Lung (tissue), 12 donors: ENCODE data around the gene RAD51D. TPM values are rescaled to one million over a fixed set of nuclear protein-coding genes. Genes with fewer than 3 reads are reported as not detected.

Experiments
- ATAC-seq: fragments of 200-7000 bp; cut with Tn5 transposase; one replicate; pipeline ENCODE4 v1.9.1; 2020; ENCODE audit warnings: moderate number of reproducible peaks; ENCODE audit not compliant: insufficient read depth, low FRiP score
- DNase-seq, 3 donors: peaks; one replicate each; pipeline ENCODE4 v3.0.0-alpha.2; 2013 to 2017
- H3K27ac ChIP-seq, 2 donors: one replicate each; pipeline ENCODE4 v1.5.1; 2013; ENCODE audit warnings: mild to moderate bottlenecking in 2 of 2, moderate library complexity in 2 of 2, control low read depth in 1 of 2, inconsistent platforms in 1 of 2, low read depth in 1 of 2, low read length in 1 of 2
- H3K27me3 ChIP-seq, 3 donors: one replicate each; pipeline ENCODE4 v1.5.1; 2013; ENCODE audit warnings: low read length in 2 of 3; ENCODE audit not compliant: control insufficient read depth in 3 of 3, insufficient read depth in 3 of 3
- H3K36me3 ChIP-seq, 4 donors: one replicate each; pipeline ENCODE4 v1.5.1; 2013; ENCODE audit warnings: low read length in 4 of 4, mild to moderate bottlenecking in 1 of 4, moderate library complexity in 1 of 4; ENCODE audit not compliant: control insufficient read depth in 4 of 4, insufficient read depth in 4 of 4
- H3K4me1 ChIP-seq, 5 donors: one replicate each; pipeline ENCODE4 v1.5.1; 2013; ENCODE audit warnings: low read length in 5 of 5, mild to moderate bottlenecking in 2 of 5, moderate library complexity in 1 of 5; ENCODE audit not compliant: control insufficient read depth in 5 of 5, insufficient read depth in 5 of 5
- H3K4me3 ChIP-seq: one replicate; pipeline ENCODE4 v1.5.1; 2013; ENCODE audit warnings: mild to moderate bottlenecking, control low read depth, moderate library complexity
- H3K9ac ChIP-seq, 2 donors: one replicate each; pipeline ENCODE4 v1.5.1; 2013; ENCODE audit warnings: low read length in 2 of 2, control low read depth in 1 of 2; ENCODE audit not compliant: insufficient read depth in 1 of 2
- H3K9me3 ChIP-seq, 4 donors: one replicate each; pipeline ENCODE4 v1.5.1; 2013; ENCODE audit warnings: low read length in 3 of 4, mild to moderate bottlenecking in 1 of 4, moderate library complexity in 1 of 4; ENCODE audit not compliant: control insufficient read depth in 4 of 4, insufficient read depth in 3 of 4
- CTCF ChIP-seq: IDR thresholded peaks from 2 replicates; pipeline ENCODE4 v1.5.1; 2012; ENCODE audit warnings: mild to moderate bottlenecking; ENCODE audit errors: control extremely low read depth, extremely low read depth
- WGBS, 2 donors: extraction: QIAGEN DNeasy Blood & Tissue Kit; methylation state at CpG; one replicate each; pipeline ENCODE4 v1.1.7; 2013; 5-methylcytosine and 5-hydroxymethylcytosine counted together
- polyA plus RNA-seq, 2 donors: library from polyadenylated mRNA; stranded (reverse); fragments of 200-250 nt; gene quantifications; one replicate each; pipeline ENCODE4 v1.2.1, GENCODE V29; 2013
- total RNA-seq, 2 donors: library from RNA; depleted of rRNA in 1 of 2; stranded (reverse); fragments of >200 nt in 1 of 2; gene quantifications; one replicate each; pipeline ENCODE4 v1.2.1, GENCODE V29; 2014 to 2021
- donor health status: control.
- donor health status: control.
- donor health status: Bipolar disorder and iron deficiency.
- donor health status: healthy.
- donor health status: DM: yes; HTN: yes; CAD: no.

RAD51D gene
- total and polyA plus RNA-seq, 4 donors: 5.0 to 17.4 (median 8.9) TPM

GRCh38 chr17:35149941-35150340 is 30.3 kb upstream of the RAD51D start:
- H3K27ac ChIP-seq: no peak overlapping the region
- no peak overlapping the region for H3K9ac ChIP-seq
- TF ChIP-seq CTCF: no peak
- peaks cover 0 to 6% (median 3%) of the 10 kb centered on the region in 3 donors for H3K27me3 ChIP-seq
- H3K36me3 ChIP-seq: peaks cover 0 to 3% (median 0%) of the 10 kb centered on the region in 4 donors
- whole genome bisulfite sequencing, 2 donors: 94 to 96% methylated on average over 11 of the region's 11 CpGs
- peaks cover 0 to 17% (median 3%) of the 10 kb centered on the region in 5 donors for H3K4me1 ChIP-seq
- no peak overlapping the region for H3K4me3 ChIP-seq
- H3K9me3 ChIP-seq: no peaks in the 10 kb centered on the region
- ATAC-seq (no peak), DNase-seq (no peak)

- no peak for TF ChIP-seq CTCF
- H3K27ac ChIP-seq: peak overlapping the region in 1 of 2 donors; percentile 94
- H3K27me3 ChIP-seq: peaks cover 0 to 7% (median 3%) of the 10 kb centered on the region in 3 donors
- no peak overlapping the region for H3K9ac ChIP-seq
- DNase-seq (no peak), ATAC-seq (no peak)
- no peaks in the 10 kb centered on the region for H3K9me3 ChIP-seq
- peaks cover 0 to 12% (median 3%) of the 10 kb centered on the region in 5 donors for H3K4me1 ChIP-seq
- 59 to 61% methylated on average over 9 of the region's 9 CpGs for WGBS, 2 donors
- H3K36me3 ChIP-seq: no peaks in the 10 kb centered on the region
- H3K4me3 ChIP-seq: no peak overlapping the region
Measured at GRCh38 chr17:35148144-35148543, 28.5 kb upstream of the RAD51D start.

- Histone ChIP-seq H3K9ac (no peak within 1 kb of the TSS), H3K27me3 (peaks cover 0 to 3% (median 2%) of the 10 kb centered on the region in 3 donors), H3K4me3 (no peak within 1 kb of the TSS), H3K27ac (peak within 1 kb of the TSS in 1 of 2 donors; percentile 94), H3K9me3 (no peaks in the 10 kb centered on the region), H3K36me3 (no peaks in the 10 kb centered on the region), H3K4me1 (peaks cover 0 to 6% (median under 1%) of the 10 kb centered on the region in 5 donors)
- DNase-seq (no peak), ATAC-seq (no peak)
- WGBS, 2 donors: 77 to 79% methylated on average over 4 of the region's 4 CpGs
- no peak for TF ChIP-seq CTCF
Measured at GRCh38 chr17:35147375-35147905, 27.8 kb upstream of the RAD51D start, which contains the start of gene UNC45B. Gene UNC45B (plus strand): TSS chr17:35147817. CDS start chr17:35148264, 447 bp downstream.
